ENCODE data around the gene STX2. TPM values are rescaled to one million over a fixed set of nuclear protein-coding genes. Genes with fewer than 3 reads are reported as not detected.
"Not testable (repeated sequence)": the region's sequence is repeated elsewhere in the genome, so short reads cannot be mapped to it uniquely, and the experiment has no call there.

The STX2 gene
- total RNA-seq, 1 donor from 2014 or later = 36.7 TPM

DNA sequence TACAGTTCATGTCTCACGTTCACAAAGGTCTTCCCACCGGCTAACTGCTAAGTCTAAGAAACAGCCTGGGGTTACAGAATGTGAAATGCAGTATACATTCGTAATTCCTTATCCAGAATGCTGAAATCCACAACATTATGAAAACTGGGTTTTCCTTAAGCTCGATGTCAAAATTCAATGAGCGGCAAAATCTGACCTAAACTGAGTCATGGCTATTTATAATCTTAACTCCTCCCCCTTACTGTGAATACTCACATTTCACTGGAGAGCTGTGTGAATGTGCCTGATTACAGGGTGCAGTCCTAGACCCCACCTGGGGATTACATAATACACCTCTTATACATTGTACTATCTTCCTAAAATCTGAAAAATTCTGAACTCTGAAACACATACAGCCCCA, 35.3 kb downstream of the STX2 start:
- no peak for DNase-seq (ENCODE audit: extremely low read depth, low read depth, low spot score)

DNA sequence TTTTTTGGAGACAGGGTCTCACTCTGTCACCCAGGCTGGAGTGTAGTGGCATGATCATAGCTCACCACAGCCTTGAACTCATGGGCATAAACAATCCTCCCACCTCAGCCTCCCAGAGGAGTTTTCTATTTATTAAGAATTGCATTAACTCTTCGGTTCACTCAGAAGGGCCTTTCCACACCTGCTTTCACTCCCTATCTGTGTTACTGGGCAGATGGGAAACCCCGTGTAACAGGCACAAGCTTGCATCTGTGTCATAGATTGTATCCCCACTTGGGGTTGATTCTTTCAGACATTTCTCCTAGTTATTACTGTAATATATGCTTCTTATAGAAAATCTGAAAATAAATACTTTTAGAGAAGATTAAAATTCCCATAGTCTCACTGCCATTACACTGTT, 38.7 kb downstream of the STX2 start:
- no peak for DNase-seq (ENCODE audit: extremely low read depth, low read depth, low spot score)

DNA sequence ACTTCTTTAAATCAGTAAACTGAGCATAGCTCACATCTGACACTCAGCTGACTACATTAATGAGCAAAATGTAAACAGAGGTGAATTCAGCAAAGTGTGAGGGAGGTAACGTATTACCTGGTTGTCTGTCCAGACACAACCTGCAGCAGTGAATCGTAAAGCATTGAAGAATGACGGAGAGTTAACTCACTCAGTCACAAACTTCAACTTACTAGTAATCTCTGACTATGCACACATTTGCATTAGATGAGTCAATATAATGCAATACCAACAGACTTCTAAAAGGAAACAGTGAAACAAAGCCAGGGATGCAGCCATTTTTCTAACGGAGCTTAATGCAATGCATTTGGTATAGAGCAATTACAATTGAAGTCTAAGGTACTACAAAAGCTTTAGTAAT, 40.0 kb downstream of the STX2 start:
- DNase-seq (ENCODE audit: extremely low read depth, low read depth, low spot score) = no peak

DNA sequence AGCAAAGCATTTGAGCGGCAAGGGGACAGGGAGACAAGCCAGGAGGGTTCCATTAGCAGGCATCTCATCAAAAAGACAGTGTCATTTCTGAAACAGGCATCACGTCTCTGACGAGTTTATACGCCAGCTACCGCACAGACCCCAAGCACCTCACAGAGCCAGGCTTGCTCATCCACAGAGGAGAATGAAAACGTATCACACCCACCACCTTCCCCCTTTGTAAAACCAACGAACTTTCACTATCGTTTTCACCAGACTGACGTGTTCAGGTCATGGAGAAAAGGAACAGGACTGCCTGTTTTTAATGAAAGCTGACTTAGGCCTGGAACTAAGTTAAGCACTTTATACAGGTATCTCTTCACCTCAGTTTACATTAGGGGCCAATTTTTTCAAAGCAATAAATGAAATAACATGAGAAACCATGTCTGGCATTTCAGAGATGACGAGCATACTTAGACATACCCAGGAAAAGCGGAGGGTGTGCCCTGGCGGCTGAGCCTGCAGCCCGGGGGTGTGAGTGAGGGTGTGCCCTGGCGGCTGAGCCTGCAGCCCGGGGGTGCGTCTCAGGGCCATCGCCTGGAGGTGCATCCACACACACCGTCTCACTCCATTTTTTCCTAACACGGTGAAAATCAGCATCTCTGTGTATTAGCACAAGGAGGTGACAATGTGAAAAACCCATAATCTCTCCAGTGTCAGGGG, 41.9 kb downstream of the STX2 start:
- no peak for DNase-seq (ENCODE audit: extremely low read depth, low read depth, low spot score)

DNA sequence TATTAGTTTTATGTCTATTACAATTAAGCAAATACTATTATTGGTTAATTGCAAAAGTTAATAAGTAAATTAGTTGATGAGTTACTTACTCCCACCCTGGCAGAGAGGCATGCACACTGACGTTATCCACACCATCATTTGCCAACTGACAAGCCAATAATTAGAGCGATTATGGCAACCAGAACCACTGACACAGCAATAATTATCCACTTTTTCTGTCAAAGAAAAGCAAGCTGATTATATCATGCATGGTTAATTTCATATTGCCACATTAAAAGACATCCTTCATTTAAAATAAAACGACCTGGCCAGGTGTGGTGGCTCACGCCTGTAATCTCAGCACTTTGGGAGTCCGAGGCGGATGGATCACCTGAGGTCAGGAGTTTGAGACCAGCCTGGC, 43.1 kb downstream of the STX2 start:
- no peak for DNase-seq (ENCODE audit: extremely low read depth, low read depth, low spot score)

DNA sequence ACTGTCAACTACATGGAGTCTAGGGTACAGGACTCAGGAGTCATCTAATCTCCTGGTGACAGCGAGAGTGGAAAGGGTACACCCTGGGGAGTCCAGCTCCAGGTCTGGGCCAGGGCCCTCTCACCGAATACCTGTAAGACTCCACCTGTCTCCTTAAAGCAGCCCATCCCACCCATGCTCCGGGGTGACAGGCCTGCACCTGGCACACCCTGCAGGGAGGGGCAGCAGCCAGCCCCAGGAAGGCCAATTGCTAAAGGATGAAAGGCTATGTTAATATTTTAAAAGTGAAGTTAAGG, 45.5 kb downstream of the STX2 start:
- no peak for DNase-seq (ENCODE audit: extremely low read depth, low read depth, low spot score)

DNA sequence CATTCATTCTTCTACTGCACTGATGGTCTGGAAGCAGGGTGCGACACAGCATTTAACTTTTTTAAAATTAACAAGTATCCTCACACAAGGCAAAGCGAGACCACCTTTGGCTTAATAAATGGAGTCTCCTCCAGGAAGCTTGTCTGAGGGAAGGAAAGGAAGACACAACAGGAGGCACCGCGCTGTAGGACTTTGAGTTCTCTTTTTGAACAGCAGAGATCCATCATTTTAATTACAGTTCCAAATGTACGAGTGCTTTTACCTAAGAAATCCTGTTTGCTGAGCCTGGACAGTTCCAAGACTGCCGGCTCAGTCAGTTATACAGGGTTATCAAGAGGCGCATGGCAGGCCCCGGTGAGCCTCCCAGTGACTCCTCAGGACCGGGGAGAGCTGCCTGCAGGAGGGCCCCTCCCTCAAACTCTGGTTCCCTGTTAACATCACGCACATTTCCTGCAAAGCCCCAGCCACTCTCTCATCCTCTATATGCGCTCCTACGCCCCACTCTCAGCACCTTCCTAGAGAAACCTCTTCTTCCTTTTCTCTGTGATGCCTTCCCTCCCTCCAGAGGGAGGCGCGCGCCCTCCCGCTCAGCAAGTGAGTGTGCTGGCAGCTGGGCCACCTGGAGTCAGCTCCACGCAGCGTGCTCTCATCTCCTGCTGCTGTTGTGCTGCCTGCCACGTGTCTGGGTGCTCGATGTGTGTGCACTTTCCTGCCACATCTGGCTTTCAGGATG, 46.1 kb downstream of the STX2 start:
- DNase-seq (ENCODE audit: extremely low read depth, low read depth, low spot score) = no peak

DNA sequence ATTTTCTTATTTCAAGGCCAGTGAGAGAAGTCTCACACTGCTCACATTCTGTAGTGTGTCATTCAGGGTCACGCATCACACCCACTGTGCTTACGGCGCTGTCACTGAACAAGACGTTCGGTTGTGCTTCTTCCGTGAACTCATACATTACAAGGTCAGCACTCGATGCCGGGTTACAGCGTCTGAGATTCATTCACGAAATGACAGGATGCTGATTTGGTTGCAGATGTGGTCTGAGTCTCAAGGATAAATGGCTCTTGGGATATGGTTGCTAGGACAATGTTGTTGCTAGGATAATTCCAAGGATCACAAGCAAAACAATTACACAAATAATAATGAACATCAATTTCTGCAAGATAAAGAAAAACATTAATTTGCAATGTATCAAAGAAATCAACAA, 47.4 kb downstream of the STX2 start:
- no peak for DNase-seq (ENCODE audit: extremely low read depth, low read depth, low spot score)

DNA sequence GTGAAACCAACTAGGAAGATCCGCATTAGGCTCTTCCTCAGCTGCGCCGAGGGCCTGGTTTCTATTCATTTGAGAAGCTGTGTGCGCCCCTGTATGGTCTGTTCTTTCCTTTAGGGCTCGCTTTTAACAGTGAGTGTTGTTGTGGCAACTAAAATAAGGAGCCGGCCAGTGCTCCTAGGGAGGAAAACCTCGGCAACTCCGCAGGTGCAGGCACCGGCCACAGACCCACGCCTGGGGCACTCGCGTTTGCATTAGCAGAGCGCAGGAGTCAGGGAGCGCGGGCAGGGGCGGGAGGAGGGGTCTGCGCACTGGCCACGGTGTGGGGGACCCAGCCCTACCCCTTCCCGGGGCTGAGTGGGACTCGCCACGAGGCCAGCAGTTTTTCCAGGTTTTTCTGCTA, 50.5 kb downstream of the STX2 start:
- no peak for DNase-seq (ENCODE audit: extremely low read depth, low read depth, low spot score)

DNA sequence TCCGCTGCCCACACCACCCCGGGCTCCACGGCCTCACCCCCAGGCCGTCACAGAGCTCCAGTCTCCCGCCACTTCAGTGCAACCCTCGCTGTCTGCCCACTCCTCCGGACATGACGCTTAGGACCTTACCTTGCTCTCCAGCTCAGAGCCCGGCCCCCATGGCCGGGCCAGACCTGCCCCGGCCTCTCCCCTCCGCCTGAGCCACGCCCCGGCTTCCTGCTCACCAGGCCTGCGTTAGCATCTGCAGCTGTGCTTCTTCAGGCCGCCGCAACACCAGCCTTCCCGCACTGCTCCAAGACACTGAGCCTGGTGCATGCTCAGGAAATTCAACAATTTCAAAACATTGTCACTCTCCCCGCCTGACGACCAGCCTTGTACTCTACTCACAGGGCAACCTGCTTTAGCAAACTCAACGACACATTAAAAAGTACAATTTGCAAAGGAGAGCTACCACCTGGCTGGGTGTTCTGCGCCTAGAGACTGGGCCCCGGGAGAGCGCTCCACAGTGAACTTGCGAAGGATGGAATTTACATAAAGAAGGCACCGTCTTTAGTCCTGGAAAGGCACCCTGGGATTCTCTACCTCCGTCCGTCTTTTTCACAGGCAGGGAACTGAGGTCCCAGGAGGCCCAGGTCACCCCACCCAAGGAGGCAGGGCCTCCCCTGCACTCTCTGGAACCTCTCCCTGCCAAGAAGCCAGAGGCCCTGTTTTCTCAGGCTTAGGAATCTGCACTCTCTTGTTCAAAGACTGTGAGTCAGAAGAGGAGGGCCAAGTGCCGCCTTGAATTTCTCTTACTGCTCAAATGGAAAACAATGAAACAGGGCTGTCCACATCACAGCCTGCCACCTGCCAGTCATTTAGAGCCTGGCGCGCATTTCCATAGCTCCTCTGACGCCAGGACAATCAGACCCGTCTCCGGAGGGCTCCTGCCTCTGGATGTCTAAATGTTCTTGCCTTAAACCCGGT, 51.3 kb downstream of the STX2 start:
- no peak for DNase-seq (ENCODE audit: extremely low read depth, low read depth, low spot score)

DNA sequence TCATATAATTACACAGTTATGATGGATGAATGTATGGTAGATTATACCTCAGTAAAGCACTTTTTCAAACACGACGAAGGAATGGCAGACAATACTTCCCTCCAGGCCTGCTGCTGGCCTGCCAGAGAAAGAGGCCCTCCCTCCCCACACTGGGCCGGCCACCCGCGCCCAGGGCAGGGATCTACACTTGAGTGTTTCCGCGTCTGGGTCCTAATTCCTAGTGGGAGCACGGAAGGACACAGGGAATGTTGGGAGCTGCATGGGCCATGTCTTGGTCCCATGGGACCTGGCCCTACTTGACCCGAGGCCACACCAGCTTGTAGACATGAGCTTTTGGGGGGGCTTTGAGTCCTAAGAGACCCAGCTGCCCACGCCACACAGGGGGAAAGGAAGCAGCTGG, 52.0 kb downstream of the STX2 start:
- no peak for DNase-seq (ENCODE audit: extremely low read depth, low read depth, low spot score)

DNA sequence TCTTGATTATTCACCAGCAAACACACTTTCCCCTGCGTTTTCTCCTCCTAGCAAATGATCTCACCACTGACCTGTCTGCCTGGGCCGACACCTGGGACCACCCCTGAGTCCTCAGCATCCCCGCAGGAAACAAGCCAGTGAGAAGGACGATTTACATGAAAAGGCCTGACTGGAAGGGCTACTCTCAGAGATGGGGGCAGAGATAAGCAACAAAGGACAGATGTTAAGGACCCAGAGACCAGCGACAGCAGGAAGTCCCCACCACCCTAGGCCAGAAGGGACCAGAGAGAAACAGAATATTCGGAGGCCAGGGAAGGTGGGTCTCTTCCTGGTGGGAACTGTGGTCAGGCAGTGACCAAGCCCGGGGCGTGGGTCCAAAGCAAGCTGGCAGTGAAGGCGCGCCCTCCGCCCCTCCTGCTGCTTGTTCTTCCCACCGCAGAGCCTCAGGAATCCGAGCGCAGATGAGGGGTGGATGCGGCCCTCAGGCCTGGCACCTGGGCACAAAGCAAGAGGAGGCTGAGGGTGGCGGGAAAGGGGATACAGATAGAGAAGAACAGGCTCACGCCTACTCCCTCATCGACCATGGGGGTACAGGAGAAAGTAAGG, 55.8 kb downstream of the STX2 start:
- no peak for DNase-seq (ENCODE audit: extremely low read depth, low read depth, low spot score)

DNA sequence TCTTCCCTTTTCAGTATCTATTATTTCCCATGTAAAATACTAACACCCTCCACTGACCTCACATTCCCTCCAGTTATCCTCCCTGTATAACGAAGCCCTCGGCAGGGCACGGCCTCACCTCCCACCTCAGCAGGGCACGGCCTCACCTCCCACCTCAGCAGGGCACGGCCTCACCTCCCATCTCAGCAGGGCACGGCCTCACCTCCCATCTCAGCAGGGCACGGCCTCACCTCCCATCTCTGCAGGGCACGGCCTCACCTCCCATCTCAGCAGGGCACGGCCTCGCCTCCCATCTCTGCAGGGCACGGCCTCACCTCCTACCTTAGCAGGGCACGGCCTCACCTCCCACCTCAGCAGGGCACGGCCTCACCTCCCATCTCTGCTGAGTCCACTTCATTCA, 56.8 kb downstream of the STX2 start:
- not testable (repeated sequence) for DNase-seq (ENCODE audit: extremely low read depth, low read depth, low spot score)

DNA sequence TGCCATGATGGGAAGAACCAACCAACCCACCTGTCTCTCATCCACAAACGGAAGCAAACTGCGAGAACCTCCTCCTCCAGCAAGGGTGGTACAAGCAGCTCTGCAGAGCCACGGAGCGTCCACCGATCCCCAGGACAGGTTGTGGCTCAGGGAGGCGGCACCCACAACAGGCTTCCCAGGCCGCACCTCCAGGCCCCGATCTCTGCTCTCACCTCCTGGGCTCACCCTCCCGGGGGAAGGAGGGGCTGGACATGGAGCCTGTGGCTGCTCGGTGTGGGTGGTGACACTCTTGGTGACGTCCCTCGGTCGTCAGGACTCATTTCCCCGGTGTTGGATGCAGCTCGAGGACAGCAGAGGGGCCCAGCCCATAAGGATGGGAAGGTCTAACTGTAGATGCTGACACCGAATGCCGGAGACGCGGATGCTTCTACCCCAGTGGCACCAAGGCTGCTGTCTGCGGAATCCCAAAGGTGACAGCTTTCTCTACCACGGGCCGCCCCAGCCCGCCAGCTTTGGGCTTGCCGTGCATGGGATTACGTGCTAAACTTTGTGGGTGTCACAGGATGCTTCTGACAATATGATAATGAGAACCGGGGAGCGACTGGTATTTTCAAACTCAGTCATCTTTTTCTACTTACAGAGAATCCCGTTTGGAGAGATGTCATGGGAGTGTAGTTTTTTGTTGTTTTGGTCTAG, 58.0 kb downstream of the STX2 start:
- DNase-seq (ENCODE audit: extremely low read depth, low read depth, low spot score) = no peak

DNA sequence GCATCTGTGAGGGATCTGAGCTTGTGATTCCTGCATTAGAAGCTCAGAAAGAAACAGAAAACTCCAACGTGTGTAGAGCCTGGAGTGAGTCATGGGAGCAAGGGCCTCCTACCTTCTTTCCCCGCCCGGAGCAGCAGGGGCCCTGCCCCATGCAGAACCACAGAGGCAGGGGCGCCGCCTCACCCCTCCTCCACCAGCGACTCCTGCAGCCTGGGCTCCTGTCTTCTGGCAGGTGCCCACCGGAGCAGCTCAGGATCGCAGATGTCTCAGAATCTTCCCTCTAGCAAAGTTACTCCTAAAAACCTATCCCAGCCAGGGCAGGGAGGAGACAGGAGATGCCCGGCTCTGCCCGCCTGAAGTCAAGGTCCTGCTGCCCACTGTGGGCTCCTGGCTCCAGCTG, 58.7 kb downstream of the STX2 start:
- DNase-seq (ENCODE audit: extremely low read depth, low read depth, low spot score) = no peak

DNA sequence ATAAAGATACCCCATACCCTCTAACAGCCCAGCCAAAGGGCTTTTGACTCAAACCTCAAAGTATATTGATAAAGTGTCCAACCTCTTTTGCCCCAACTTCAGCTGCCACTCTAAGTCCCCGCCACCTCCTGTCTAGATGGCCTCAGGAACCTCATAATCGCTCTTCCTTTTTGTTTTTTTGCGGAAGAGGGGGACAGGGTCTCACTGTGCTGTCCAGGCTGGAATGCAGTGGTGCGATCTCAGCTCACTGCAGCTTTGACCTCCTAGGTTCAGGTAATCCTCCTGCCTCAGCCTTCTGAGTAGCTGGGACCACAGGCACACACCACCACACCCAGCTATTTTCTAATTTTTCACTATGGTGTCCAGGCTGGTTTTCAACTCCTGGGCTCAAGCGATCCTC, 60.3 kb downstream of the STX2 start:
- no peak for DNase-seq (ENCODE audit: extremely low read depth, low read depth, low spot score)

DNA sequence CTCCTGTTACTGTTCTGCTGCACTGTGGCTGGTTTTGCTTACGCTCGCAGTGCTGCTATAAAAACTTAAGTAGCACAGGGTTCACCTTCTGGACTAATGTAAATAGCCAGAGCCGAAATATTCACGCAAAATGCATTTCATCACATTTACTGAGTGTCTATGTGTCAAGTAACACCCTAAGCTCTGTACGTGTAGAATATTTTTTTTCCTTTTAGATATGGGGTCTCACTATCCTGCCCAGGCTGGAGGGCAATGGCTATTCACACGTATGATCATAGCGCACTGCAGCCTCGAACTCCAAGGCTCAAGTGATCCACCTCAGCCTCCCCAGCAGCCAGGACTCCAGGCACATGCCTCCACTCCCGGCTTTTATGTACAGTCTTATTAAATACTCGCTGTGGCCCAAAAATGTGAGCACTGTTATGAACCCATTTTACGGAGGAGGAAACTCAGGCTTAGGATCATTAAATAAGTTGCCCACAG, 62.2 kb downstream of the STX2 start:
- DNase-seq (ENCODE audit: extremely low read depth, low read depth, low spot score) = no peak

DNA sequence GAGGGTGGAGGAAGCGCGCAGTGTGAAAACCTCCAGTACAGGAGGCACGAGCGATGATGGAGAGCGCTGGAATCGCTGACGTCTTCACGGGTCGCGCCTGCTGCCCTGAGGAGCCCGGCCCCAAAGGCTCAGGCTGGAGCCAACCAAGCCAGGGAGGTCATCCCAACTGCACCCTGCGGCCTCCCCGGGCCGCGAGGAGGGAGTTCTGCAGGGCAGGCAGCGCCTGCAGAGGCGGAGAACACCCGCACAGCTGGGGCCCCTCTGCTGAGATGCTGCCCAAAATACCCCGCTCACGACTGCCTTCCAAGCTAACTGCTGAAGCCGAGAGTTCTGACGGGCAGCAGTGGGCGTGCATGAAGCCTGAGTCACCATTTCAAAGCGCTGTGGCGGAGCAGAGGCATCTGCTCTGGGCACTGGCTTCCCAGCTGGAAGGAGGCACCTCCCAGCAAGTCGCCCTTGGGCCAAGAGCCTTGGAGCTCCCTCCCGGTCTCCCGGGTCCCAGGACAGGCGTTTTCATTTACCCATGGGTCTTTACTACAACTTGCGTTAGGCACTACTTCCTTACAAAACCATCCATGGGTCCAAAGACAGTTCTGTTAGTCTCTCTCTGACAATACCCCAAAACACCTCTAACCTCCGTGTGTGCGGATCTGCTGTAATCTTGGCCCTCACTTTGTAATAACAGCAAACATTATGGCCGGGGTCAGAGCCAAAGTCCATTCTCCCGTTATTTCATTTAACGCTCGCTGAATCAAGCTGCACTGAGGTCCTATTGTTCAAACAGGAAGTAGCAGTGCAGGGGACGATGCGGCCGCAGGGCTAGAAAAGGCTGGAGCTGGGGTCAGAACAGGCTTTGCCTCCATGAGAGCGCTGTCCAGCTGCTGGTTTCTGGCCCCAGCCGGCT, 62.8 kb downstream of the STX2 start:
- no peak for DNase-seq (ENCODE audit: extremely low read depth, low read depth, low spot score)

DNA sequence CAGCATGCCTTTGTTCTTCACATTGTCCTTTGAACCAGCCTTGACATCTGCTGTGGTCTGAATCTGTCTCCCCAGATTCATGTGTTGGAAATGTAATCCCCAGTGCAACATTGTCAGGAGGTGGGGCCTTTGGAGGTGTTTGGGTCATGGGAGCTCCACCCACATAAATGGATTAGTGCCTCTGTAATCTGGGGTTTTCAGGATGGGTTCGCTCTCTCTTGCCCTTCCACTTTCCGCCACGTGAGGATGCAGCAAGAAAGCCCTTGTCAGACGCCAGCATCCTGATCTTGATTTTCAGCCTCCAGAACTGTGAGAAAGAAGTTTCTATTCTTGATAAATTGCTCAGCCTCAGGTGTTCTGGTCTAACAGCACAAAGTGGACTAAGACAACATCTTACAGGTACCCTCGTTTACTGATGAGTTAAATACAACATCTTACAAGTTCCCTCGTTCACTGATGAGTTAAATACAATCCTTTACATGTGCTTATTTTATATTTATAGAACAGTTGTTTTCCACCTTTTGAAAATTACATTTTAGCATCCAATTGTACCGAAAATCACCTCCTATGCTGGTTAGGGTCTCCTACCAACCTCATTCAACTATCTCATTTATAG, 68.5 kb downstream of the STX2 start:
- no peak for DNase-seq (ENCODE audit: extremely low read depth, low read depth, low spot score)

Measured in glomerular endothelial cell (primary cell).